MG63 (cell line): ENCODE measurements around the gene RELL2. TPM values are rescaled to one million over a fixed set of nuclear protein-coding genes. Genes with fewer than 3 reads are reported as not detected.

Experiments
- DNase-seq: peaks from one replicate; pipeline ENCODE4 v3.0.0-alpha.2; 2020
- H3K27me3 ChIP-seq: fragments of 250-450 bp; sonication (Bioruptor Pico); 2 replicates; pipeline ENCODE4 v1.5.1; 2020; ENCODE audit warnings: mild to moderate bottlenecking, moderate library complexity
- H3K36me3 ChIP-seq: fragments of 250-450 bp; sonication (Bioruptor Pico); 2 replicates; pipeline ENCODE4 v1.5.1; 2020; ENCODE audit warnings: mild to moderate bottlenecking, moderate library complexity
- H3K4me3 ChIP-seq: fragments of 250-450 bp; sonication (Bioruptor Pico); 2 replicates; pipeline ENCODE4 v1.5.1; 2020; ENCODE audit warnings: mild to moderate bottlenecking, moderate library complexity
- H3K9me3 ChIP-seq: fragments of 250-450 bp; sonication (Bioruptor Pico); 2 replicates; pipeline ENCODE4 v1.5.1; 2020; ENCODE audit warnings: mild to moderate bottlenecking, moderate library complexity
- total RNA-seq: library from RNA; depleted of rRNA; stranded (reverse); fragments of >200 nt; shearing (Covaris generic); gene quantifications from 2 replicates; pipeline ENCODE4 v1.2.3, GENCODE V29; 2014; ENCODE audit warnings: low replicate concordance

Gene RELL2
- total RNA-seq, 1 experiment from 2014 or later = 15.1 TPM

GRCh38 chr5:141657404-141657803 lies 20.6 kb downstream of the RELL2 start:
- Histone ChIP-seq H3K36me3 (peaks cover 3% of the 10 kb centered on the region; the same call in 1 of the 2 replicates), H3K9me3 (no peaks in the 10 kb centered on the region), H3K4me3 (no peak overlapping the region), H3K27me3 (no peaks in the 10 kb centered on the region)
- DNase-seq = no peak

GRCh38 chr5:141657937-141658545 lies 21.2 kb downstream of the RELL2 start:
- Histone ChIP-seq H3K9me3 (no peaks in the 10 kb centered on the region), H3K36me3 (peaks cover 3% of the 10 kb centered on the region; the same call in 1 of the 2 replicates), H3K27me3 (no peaks in the 10 kb centered on the region), H3K4me3 (no peak overlapping the region)
- DNase-seq = peak; percentile 61

- Histone ChIP-seq H3K4me3 (no peak overlapping the region), H3K9me3 (no peaks in the 10 kb centered on the region), H3K27me3 (no peaks in the 10 kb centered on the region), H3K36me3 (no peaks in the 10 kb centered on the region; the same call in none of the 2 replicates)
- DNase-seq = no peak
These were observed 25.2 kb downstream of the RELL2 start for GRCh38 chr5:141662028-141662427.

- no peaks in the 10 kb centered on the region for H3K9me3 ChIP-seq
- H3K4me3 ChIP-seq = no peak overlapping the region
- H3K27me3 ChIP-seq = no peaks in the 10 kb centered on the region
- H3K36me3 ChIP-seq = no peaks in the 10 kb centered on the region; the same call in none of the 2 replicates
- DNase-seq = no peak
These were observed 26.7 kb downstream of the RELL2 start for GRCh38 chr5:141663506-141663905.

- Histone ChIP-seq H3K9me3 (no peaks in the 10 kb centered on the region), H3K36me3 (no peaks in the 10 kb centered on the region; the same call in 1 of the 2 replicates), H3K4me3 (no peak overlapping the region), H3K27me3 (no peaks in the 10 kb centered on the region)
- DNase-seq = peak; percentile 72
These were observed 28.1 kb downstream of the RELL2 start for GRCh38 chr5:141664733-141665461.

GRCh38 chr5:141665995-141666940 lies 29.5 kb downstream of the RELL2 start:
- Histone ChIP-seq H3K27me3 (no peaks in the 10 kb centered on the region), H3K4me3 (no peak overlapping the region), H3K36me3 (no peaks in the 10 kb centered on the region; the same call in 1 of the 2 replicates), H3K9me3 (no peaks in the 10 kb centered on the region)
- DNase-seq = no peak

- H3K27me3 ChIP-seq = no peaks in the 10 kb centered on the region
- no peak for DNase-seq
- H3K9me3 ChIP-seq = no peaks in the 10 kb centered on the region
- H3K4me3 ChIP-seq = no peak overlapping the region
- H3K36me3 ChIP-seq = no peaks in the 10 kb centered on the region
These were observed 31.9 kb downstream of the RELL2 start for GRCh38 chr5:141668601-141669265.

- no peaks in the 10 kb centered on the region for H3K36me3 ChIP-seq
- H3K27me3 ChIP-seq = no peaks in the 10 kb centered on the region
- no peak overlapping the region for H3K4me3 ChIP-seq
- no peak for DNase-seq
- no peaks in the 10 kb centered on the region for H3K9me3 ChIP-seq
These were observed 32.7 kb downstream of the RELL2 start for GRCh38 chr5:141669520-141669919.

GRCh38 chr5:141672071-141672840 lies 35.5 kb downstream of the RELL2 start:
- Histone ChIP-seq H3K36me3 (no peaks in the 10 kb centered on the region), H3K27me3 (no peaks in the 10 kb centered on the region), H3K4me3 (no peak overlapping the region), H3K9me3 (no peaks in the 10 kb centered on the region)
- DNase-seq = no peak

- no peak for DNase-seq
- H3K36me3 ChIP-seq = no peaks in the 10 kb centered on the region
- no peaks in the 10 kb centered on the region for H3K27me3 ChIP-seq
These were observed 36.3 kb downstream of the RELL2 start for GRCh38 chr5:141672841-141673813.

GRCh38 chr5:141674747-141675146 lies 38.0 kb downstream of the RELL2 start:
- no peak for DNase-seq
- Histone ChIP-seq H3K4me3 (no peak overlapping the region), H3K36me3 (peaks cover 4% of the 10 kb centered on the region), H3K27me3 (no peaks in the 10 kb centered on the region), H3K9me3 (no peaks in the 10 kb centered on the region)

More at GRCh38 chr5:141672841-141673813, 36.3 kb downstream of the RELL2 start:
- H3K9me3 ChIP-seq = no peaks in the 10 kb centered on the region
- H3K4me3 ChIP-seq = no peak overlapping the region

GRCh38 chr5:141675672-141676071 lies 38.9 kb downstream of the RELL2 start:
- no peak overlapping the region for H3K4me3 ChIP-seq

GRCh38 chr5:141677415-141677814 lies 40.6 kb downstream of the RELL2 start:
- no peaks in the 10 kb centered on the region for H3K27me3 ChIP-seq
- DNase-seq = no peak

More at GRCh38 chr5:141675672-141676071, 38.9 kb downstream of the RELL2 start:
- Histone ChIP-seq H3K36me3 (peaks cover 4% of the 10 kb centered on the region), H3K9me3 (no peaks in the 10 kb centered on the region), H3K27me3 (no peaks in the 10 kb centered on the region)
- no peak for DNase-seq

GRCh38 chr5:141680178-141680577 lies 43.4 kb downstream of the RELL2 start:
- DNase-seq = no peak
- H3K9me3 ChIP-seq = no peaks in the 10 kb centered on the region
- no peaks in the 10 kb centered on the region for H3K27me3 ChIP-seq

More at GRCh38 chr5:141677415-141677814, 40.6 kb downstream of the RELL2 start:
- Histone ChIP-seq H3K9me3 (no peaks in the 10 kb centered on the region), H3K36me3 (peaks cover 4% of the 10 kb centered on the region), H3K4me3 (no peak overlapping the region)

GRCh38 chr5:141680751-141681201 lies 44.0 kb downstream of the RELL2 start:
- DNase-seq = peak; percentile 24
- no peaks in the 10 kb centered on the region for H3K27me3 ChIP-seq
- no peak overlapping the region; the same call in 1 of the 2 replicates for H3K4me3 ChIP-seq
- H3K9me3 ChIP-seq = no peaks in the 10 kb centered on the region
- H3K36me3 ChIP-seq = peaks cover 4% of the 10 kb centered on the region

More at GRCh38 chr5:141680178-141680577, 43.4 kb downstream of the RELL2 start:
- Histone ChIP-seq H3K36me3 (peaks cover 4% of the 10 kb centered on the region), H3K4me3 (no peak overlapping the region)
